DMS114 treated with DMSO at 0.1 percent for 48 hours (cell line): ENCODE data around the gene LCN1.
"Not testable (repeated sequence)": the region's sequence is repeated elsewhere in the genome, so short reads cannot be mapped to it uniquely, and the experiment has no call there.

Experiments
- DNase-seq: peaks from one replicate; lab custom pipeline; 2025; ENCODE audit not compliant: unreplicated experiment; lab: John Stamatoyannopoulos, UW

LCN1 gene

DNA sequence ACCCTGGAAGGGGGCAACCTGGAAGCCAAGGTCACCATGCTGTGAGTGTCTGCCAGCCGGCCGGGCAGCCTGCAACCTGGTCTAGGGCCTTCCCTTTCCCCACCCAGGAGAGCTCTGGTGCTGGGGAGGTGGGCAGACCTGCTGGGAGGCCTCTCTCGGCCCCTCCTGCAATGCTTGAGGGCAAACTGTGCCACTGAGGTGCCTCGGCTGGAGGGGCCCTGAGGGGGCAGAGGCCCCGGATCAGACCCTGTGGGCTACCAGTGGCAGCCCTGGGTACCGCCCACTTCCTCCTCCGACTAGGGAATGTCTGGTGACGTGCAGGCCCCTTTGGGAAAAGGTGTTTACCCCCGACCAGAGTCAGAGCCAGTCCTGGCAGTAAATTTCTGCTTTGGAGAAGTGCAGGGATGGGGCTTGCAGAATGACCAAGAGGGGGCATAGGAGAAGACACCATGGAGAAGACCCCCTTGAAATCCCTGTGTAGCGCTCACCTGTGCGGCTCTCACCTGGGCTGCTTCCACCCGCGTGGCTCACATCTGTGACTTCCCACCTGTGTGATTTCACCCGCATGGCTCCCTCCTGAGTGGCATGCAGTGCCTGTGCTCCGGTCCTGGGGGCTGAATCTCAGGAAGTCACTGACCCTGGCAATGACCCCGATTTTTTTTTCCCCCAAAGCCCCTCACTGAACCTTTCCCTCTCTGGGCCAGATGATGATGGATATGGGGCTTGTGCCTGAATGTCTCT, 1.1 kb downstream of the LCN1 start:
- no peak for DNase-seq

DNA sequence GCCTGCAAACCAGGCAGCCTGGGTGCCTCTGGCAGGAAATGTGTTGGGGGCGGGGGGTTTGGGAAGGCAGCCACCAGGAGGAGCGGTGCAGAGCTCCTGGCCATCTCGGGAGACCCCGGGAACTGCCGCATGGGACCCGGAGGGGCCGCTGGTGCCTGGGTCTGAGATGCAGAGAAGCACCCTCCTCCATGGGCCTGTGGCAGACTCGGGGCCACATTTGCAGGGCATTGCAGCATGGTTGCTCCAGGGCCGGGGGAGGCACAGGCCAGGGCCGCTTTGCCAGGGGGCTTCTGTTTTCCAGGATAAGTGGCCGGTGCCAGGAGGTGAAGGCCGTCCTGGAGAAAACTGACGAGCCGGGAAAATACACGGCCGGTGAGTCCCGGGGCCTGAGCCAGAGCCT, 1.7 kb downstream of the LCN1 start:
- DNase-seq = no peak

DNA sequence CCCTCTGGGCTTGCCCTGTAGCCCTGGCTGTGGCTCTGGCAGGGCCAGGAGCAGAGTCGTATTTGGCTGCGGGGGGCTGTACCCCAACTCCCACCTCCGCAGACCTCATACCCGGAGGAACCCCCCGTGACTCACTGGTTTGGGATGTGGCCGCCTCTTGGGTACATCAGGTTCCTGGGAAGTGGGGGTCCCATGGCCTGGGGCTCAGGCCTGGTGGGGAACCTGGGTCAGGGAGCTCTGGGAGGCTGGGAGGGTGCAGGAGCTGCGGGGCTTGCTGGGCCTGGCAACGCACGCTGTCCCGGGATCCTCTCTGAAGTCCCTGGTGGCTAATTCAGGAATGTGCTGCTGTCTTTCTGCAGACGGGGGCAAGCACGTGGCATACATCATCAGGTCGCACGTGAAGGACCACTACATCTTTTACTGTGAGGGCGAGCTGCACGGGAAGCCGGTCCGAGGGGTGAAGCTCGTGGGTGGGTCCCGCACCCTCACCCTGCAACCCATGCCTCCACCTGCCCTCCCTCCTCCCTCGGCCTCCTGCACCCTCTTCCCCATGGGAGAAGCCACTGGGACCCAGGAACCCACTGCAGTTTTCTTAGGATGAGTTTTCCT, 2.4 kb downstream of the LCN1 start:
- no peak for DNase-seq

DNA sequence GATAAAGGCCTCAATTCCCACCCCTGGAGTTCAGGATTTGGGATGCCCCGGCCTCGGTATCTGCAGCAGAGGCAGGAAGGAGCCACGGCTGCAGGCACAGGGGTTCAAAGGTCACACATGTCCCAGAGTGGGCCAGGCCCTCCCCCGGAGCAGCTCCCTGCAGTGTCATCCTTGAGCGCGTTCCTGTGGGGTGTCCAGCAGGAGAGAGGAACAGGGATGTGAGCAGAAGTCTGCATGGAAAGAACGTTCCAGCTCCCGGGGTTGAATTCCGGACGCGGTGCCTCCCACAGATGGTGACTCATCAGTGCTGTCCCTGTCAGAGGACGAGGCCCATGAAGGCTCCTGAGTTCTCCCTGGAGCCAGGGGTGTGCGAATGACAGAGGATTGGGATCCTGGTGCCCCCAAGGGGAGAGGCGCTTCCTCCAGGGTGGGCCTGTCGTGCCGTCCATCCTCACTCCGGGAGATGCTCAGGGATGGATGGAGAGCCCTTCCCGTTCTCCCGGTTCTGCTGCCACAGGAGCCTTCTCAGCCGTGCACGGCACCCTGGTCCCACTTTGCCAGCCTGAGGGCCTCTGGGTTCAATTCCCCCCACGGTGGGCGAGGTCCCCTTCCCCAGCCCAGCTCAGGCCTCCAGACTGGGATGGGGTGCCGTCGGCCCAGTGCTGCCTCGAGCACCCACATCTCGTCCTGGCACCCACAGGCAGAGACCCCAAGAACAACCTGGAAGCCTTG, 3.1 kb downstream of the LCN1 start:
- no peak for DNase-seq

DNA sequence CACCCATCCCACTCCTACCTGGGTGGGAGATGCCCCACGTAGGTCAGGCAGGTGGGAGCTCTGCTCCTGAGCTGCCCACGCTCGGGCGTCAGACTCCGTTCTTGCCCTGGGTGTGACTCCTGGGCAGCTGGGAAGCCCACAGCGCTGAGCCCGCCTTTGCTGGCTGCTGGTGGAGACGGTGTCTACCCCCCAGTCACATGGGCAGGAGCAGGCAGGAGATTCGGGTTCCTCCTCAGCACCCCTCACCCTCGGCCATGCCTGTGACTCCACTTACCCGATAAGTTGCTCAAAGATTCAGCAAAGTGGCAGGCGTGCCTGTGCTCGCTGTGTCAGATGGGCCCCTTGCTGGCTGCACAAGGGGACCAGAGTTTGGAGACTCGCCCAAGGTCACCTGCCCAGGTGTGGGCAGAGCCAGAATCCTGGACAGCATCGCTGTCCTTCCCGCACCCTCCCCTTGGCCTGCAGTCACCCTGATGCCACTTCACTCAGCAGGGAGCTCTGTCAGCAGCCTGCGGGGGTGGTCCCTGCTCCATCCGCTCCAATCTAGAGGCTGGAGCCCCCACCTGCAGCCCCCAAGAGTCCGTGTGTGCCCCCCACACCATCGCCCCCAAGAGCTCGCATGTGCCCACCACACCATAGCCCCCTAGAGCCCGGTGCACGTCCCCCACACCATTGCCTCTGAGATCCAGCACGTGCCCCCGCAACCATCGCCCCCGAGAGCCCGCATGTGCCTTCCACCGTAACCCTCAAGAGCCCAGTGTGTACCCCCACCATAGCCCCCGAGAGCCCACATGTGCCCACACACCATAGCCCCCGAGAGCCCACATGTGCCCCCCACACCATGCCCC, 4.2 kb downstream of the LCN1 start:
- DNase-seq = no peak

DNA sequence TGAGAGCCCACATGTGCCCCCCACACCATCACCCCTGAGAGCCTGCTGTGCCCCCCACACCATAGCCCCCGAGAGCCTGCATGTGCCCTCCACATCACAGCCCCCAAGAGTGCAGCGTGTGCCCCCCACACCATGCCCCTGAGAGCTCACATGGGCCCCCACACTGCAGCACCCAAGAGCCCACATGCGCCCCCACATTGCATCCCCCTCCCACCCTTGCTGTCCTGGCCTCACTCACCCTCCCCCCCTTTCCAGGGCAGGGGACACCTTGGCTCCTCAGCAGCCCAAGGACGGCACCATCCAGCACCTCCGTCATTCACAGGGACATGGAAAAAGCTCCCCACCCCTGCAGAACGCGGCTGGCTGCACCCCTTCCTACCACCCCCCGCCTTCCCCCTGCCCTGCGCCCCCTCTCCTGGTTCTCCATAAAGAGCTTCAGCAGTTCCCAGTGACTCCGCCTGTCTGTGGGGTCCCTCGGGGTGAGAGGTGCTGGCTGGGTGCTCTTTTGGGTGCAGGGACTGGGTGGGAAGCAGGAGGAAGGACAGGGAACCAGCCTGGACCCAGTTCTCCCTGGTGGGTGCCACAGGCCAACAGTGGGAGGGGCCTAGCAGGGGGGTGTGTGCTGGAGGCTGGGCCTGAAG, 5.0 kb downstream of the LCN1 start:
- DNase-seq = no peak

DNA sequence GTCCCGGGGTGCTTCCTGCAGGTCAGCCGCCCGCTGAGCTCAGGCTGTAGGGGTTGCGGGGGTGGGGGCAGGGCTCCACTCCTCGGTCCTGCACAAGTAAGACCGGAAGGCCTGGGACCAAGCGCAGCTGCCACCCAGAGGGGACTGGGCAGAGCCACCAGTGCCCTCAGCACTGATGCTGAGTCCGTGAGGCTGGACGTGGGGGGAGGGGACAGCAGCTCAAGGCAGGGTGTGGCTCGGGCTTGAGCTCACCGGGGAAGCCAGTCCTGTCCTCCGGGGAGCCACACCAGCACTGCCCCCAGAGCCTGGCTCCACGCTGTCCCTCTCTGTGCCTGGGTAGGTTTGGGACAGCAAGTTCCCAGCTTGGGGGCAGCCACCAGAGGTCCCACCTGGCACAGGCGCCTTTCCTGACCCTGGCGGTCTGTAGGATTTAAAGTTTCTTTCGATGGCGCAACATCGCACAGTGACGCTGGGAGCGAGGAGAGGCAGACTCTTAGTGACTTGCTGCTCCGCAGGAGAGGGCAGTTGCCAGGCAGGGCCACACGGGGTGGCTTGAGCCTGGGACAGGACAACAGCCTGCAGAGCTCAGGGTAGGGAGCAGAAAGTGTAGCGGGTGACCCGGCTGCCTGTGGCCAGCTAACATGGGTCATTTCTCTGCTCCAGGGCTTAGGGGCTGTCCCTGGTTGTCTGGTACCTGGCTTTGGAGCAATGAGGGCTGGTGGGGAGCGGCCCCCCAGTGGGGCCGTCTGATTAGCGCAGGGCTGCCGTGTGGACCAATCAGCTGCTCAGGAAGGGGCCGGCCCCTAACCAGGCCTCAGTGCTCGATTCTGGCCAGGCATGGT, 5.7 kb downstream of the LCN1 start:
- DNase-seq = no peak

DNA sequence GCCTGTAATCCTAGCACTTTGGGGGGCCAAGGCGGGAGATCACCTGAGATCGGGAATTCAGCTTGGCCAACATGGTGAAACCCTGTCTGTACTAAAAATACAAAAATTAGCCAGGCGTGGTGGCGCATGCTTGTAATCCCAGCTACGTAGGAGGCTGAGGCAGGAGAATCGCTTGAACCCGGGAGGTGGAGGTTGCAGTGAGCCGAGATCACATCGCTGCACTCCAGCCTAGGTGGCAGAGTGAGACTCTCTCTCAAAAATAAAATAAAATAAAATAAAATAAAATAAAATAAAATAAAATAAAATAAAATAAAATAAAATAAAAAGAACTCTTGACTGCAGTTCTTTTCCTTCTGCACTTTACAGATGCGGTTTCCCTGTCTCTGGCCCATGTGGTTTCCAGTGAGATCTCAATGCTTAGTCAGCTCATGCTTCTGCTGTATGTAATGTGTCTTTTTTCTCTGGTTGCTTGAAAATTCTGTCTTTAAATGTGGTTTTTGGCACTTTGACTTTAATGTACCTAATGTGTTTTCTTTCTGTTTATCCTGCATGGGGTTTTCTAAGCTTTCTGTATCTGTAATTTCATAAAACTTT, 7.7 kb downstream of the LCN1 start:
- DNase-seq = not testable (repeated sequence)

DNA sequence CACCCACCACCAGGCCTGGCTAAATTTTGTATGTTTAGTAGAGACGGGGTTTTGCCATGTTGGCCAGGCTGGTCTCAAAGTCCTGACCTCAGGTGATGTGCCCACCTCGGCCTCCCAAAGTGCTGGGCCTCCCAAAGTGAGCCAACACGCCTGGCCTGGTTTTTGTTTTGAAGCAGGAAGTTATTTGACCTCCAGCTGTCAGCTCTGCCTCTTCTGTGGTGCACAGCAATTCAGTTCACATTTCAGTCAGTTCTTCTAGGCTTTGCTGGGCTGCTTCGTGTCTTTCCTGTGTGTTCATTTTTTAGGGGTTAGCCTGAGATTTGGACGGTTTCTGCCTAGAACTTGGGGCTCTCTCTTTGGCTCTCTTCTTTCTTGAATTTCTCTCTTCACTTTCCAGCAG, 8.9 kb downstream of the LCN1 start:
- no peak for DNase-seq

DNA sequence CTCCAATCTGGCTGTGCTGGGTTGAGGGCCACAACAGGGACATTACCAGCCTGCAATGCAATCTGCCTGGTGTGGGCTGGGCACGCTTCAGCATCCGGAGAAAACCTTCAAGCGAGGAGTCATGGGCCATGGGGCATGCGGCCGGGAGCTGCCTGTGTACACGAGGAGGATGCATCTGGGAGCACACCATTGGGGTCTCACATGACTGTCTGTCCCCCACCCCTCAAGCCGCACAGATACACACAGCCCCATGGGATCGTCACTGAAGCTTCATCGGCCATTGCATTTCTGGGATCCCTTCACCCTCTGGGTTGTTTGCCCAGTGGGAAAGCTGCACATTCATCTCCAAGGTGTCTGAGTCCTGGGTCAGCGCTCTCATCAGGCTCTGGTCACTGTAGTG, 9.9 kb downstream of the LCN1 start:
- DNase-seq = no peak

DNA sequence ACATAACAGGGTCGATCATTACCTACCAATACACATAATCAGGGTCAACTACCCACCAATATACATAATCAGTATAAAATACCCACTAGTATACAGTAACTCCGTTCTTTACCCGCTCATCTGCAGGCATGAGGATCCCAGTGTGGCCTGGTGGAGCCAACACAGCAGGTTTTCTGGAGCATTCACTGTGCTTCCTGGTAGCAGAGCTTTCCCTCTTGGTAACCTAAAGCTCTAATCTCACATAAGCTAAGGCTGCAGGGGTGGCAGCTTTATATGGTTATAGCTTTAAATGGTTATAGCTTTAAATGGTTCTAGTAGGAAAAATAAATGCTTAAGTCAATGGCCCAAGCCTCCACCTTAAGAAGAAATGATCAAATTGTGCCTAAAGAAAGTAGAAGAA, 11.9 kb downstream of the LCN1 start:
- DNase-seq = no peak

DNA sequence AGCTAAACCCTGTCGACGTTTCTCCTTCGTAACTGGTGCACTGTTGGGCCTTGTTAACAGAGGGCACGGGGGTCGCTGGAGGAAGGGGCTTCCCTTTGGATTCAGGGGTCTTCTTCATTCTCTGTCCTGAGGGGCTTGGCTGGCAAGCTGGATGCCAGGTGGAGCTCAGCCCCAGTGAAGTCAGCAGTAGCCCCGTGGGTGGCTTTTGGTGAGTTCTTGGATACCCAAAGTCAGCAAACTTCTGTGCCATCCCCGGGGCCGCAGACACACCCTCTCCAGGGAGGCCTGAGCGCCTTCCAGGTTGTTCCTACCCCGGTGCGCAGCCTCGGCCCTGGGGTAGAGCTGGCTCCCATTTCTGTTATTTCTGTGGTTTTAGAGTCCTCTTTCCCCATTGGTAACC, 12.4 kb downstream of the LCN1 start:
- no peak for DNase-seq

DNA sequence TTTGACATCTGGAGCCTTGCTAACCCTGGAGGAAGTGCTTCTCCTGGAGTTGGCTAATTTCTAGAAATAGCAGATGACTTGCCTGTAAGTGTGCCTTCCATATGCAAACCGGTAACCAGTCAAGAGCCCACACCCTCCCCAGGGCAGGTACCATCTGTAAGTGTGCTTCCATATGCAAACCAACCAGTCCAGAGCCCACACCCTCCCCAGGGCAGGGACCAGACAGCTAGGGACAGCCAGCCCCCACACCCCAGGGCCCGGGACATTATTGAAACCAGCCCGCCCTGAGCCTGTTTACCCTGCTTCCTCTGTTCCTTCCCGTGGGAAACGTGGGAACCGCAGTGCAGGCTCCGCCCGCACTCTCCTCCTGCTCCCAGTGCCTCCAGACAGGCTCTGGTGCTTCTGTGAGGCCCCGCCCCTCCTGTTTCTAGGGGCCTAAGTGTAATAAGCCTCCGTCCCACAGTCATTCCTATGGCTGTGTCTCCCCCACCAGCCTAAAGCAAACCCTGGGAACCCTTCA, 13.0 kb downstream of the LCN1 start:
- DNase-seq = not testable (repeated sequence)

DNA sequence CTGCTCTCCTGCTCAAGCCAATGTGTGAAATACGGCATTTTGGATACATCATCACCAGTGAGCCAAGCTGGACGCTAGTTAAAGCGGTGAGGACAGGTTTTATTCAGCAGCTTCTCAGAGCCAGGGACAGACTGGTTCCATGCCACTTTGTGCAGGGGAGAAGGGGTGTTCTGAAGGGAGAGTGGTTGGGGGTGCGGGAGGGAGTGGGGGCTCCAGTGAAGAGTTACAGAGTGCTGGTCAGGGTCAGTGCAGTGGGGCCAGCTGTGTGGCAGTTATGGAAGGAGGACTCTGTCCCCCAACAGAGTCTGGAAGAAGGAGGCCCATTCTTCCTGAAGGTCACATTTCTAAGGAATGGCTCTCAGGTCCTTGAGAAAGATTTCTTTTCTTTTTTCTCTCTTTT, 13.6 kb downstream of the LCN1 start:
- DNase-seq = not testable (repeated sequence)

DNA sequence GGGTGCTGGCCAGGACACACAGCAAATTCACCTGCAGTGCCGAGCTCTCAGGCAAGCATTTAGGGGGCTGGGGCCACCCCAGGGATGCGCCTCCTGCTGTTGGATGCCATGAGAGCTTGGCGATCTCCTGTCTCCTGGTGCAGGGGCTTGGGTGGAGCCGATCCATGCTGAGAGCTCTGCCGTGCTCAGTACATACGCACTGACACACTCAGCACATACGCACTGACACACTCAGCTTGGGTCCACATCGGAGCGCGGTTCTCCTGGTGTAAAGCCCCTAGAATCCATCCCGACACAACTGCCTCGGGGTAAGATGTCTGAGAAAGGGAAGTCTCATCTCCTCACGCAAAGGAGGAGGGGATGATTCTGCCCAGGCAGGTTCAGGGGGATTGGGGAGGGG, 14.4 kb downstream of the LCN1 start:
- DNase-seq = not testable (repeated sequence)

DNA sequence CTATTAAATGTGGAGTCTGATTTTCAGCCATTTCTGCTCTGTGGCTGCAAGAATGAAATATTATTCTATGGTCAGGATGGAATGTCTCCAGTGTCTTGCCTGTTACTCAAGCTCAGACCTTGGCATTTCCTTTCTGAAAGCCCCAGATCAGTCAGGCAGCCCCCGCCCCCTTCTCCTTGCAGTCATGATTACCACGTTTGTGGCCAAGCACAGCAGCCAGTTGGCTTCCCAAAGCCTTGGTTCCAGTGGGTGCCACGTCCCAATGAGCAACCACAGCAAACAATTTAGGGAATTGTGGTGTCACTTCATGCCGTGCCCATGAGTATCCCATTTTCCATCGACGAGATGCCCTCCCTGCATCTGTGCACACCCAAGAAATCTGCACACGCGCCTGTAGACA, 15.0 kb downstream of the LCN1 start:
- no peak for DNase-seq

DNA sequence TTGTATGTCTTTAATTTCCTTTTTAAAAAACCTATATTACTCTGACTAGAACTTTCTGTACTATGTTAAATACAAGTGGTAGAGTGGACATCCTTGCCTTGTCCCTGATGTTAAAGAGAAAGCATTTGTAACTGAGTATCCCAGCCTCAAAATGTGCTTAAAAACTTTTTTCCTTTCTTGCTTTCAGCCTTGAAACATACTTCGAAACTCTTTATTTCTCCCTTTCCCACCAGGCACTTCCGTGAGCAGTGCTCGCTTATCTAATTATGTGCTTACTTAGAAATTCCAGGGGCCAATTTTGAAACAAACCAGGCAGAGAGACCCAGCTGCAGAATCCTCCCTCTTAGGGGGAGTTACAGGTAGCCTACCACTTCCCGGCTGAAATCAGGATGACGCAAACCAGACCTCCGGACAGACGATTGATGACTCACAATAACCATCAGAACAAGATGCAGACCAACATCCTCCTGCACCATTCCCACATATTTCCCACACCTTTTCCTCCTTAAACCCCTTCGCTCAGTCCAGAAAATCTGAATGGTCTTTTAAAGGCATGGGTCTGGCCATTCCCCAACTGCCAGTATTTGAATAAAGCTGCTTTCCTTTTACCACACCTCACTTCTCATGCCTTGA, 22.1 kb downstream of the LCN1 start:
- not testable (repeated sequence) for DNase-seq

DNA sequence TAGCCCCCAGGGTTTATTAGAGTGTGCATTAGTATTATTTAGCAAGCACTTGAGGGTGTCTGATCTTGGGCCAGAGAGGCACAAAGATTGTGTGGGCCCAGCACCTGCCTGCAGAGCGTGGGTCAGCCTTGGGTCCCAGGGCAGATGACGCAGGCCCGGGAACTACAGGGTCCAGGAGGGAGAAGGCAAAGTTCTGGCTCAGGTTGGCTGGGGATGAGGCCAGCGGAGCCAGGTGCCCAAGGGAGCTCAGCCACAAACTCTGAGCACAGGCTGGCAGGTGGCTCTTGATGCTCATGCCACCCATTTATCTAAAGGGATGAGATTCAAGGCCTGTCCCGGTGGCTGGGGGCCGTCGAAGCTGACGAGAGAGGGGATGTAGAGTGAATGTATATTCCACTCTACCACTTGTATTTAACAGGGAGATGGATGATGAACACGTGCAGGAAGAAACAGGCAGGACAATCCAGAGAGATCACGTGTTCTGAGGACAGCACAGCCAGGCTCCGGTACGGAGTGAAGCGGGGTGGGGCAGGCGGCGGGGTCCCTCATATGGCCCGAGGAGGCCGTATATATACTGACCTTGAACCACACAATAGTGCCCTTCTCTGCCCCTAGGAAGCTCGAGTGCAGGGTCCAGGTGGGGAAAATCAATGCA, 23.9 kb downstream of the LCN1 start:
- no peak for DNase-seq
